B cell (primary cell): ENCODE results near the gene HRK. TPM values are rescaled to one million over a fixed set of nuclear protein-coding genes. Genes with fewer than 3 reads are reported as not detected.

ENCODE experiments used
- ATAC-seq: fragments of 200-7000 bp; cut with Tn5 transposase; one replicate; pipeline ENCODE4 v1.10.0; 2021; ENCODE audit warnings: low read depth, mild to moderate bottlenecking, moderate number of reproducible peaks, moderate library complexity
- CTCF ChIA-PET: fragments of 350-600 bp; sonication (Branson Sonifier 250); formaldehyde crosslinking; loops from one replicate; lab custom pipeline; 2021; ENCODE audit warnings: antibody characterized with exemption, inconsistent platforms; lab: Charles Lee
- POLR2A ChIA-PET: fragments of 350-600 bp; sonication (Branson Sonifier 250); formaldehyde crosslinking; loops from one replicate; lab custom pipeline; 2021; ENCODE audit warnings: antibody characterized with exemption; lab: Charles Lee
- DNase-seq: peaks from one replicate; pipeline ENCODE4 v3.0.0; 2013
- H2AFZ ChIP-seq: 2 replicates; pipeline ENCODE4 v1.6.1; 2012; ENCODE audit warnings: mild to moderate bottlenecking, low read depth, low read length; ENCODE audit not compliant: insufficient read depth, poor library complexity, severe bottlenecking
- H3K27ac ChIP-seq, 2 donors: 1 replicate in 1 of 2; 2 replicates in 1 of 2; pipeline ENCODE4 v1.5.1; 2012 to 2013; ENCODE audit warnings: low read length in 2 of 2, mild to moderate bottlenecking in 2 of 2, moderate library complexity in 1 of 2
- H3K27me3 ChIP-seq, 4 experiments: fragments of 200-600 bp in 1 of 4; sonication (generic) in 1 of 4; replicated peaks in 1 of 4; 1 replicate in 2 of 4; 2 replicates in 2 of 4; pipeline versions ENCODE4 v1.6.1 to v1.7.0; 2013 to 2016; ENCODE audit warnings: low read length in 3 of 4, mild to moderate bottlenecking in 2 of 4, mixed read lengths in 1 of 4, moderate library complexity in 1 of 4; ENCODE audit not compliant: insufficient read depth in 4 of 4, control insufficient read depth in 3 of 4; ENCODE audit errors: control extremely low read depth in 1 of 4
- H3K36me3 ChIP-seq, 2 experiments: replicated peaks in 1 of 2; 1 replicate in 1 of 2; 2 replicates in 1 of 2; pipeline versions ENCODE4 v1.6.1 to v1.7.1; 2013; ENCODE audit warnings: low read length in 1 of 2; ENCODE audit not compliant: insufficient read depth in 2 of 2, control insufficient read depth in 1 of 2; ENCODE audit errors: control extremely low read depth in 1 of 2, extremely low read depth in 1 of 2
- H3K4me1 ChIP-seq, 2 donors: fragments of 200-600 bp in 1 of 2; sonication (generic) in 1 of 2; 1 replicate in 1 of 2; 2 replicates in 1 of 2; pipeline versions ENCODE4 v1.5.1 to v1.6.1; 2013 to 2017; ENCODE audit warnings: low read length in 2 of 2; ENCODE audit not compliant: control insufficient read depth in 2 of 2, insufficient read depth in 2 of 2
- H3K4me2 ChIP-seq: replicated peaks from 2 replicates; pipeline ENCODE3; 2012; ENCODE audit warnings: mild to moderate bottlenecking, low read depth, low read length; ENCODE audit not compliant: poor library complexity, severe bottlenecking
- H3K4me3 ChIP-seq, 5 experiments: fragments of 200-600 bp in 1 of 5; sonication (generic) in 1 of 5; 1 replicate in 3 of 5; 2 replicates in 2 of 5; pipeline versions ENCODE4 v1.5.1 to v1.7.0; 2011 to 2016; ENCODE audit warnings: low read length in 4 of 5, mild to moderate bottlenecking in 4 of 5, low read depth in 2 of 5, control low read depth in 1 of 5, moderate library complexity in 1 of 5; ENCODE audit not compliant: insufficient read depth in 1 of 5; ENCODE audit errors: control extremely low read depth in 1 of 5, extremely low read depth in 1 of 5
- H3K79me2 ChIP-seq: fragments of 200-600 bp; sonication (generic); one replicate; pipeline ENCODE4 v1.6.0; 2016; ENCODE audit warnings: low read length; ENCODE audit not compliant: control insufficient read depth, insufficient read depth
- H3K9ac ChIP-seq: fragments of 200-600 bp; sonication (generic); 2 replicates; pipeline ENCODE4 v1.6.1; 2017; ENCODE audit warnings: mild to moderate bottlenecking, low read length, moderate library complexity
- H3K9me3 ChIP-seq, 3 donors: one replicate each; pipeline versions ENCODE4 v1.6.1 to v1.7.1; 2013; ENCODE audit warnings: low read length in 2 of 3; ENCODE audit not compliant: control insufficient read depth in 2 of 3, insufficient read depth in 1 of 3; ENCODE audit errors: control extremely low read depth in 1 of 3
- H4K20me1 ChIP-seq: 2 replicates; pipeline ENCODE4 v1.6.0; 2012; ENCODE audit warnings: mild to moderate bottlenecking, low read length; ENCODE audit not compliant: insufficient read depth, control insufficient read depth, poor library complexity, severe bottlenecking
- H3K27ac Mint-ChIP-seq: one replicate; pipeline ENCODE4 v1.8.0; 2021; ENCODE audit warnings: mixed read lengths
- H3K27me3 Mint-ChIP-seq: one replicate; pipeline ENCODE4 v1.8.0; 2021; ENCODE audit warnings: mixed read lengths
- H3K4me1 Mint-ChIP-seq: one replicate; pipeline ENCODE4 v1.8.0; 2021; ENCODE audit warnings: mixed read lengths
- H3K4me3 Mint-ChIP-seq: one replicate; pipeline ENCODE4 v1.8.0; 2021; ENCODE audit warnings: mixed read lengths
- H3K9me3 Mint-ChIP-seq: one replicate; pipeline ENCODE4 v1.8.0; 2022; ENCODE audit warnings: mixed read lengths; ENCODE audit not compliant: insufficient read depth
- CTCF ChIP-seq: fragments of 200-600 bp; IDR thresholded peaks from one replicate; pipeline ENCODE4 v1.8.0; 2022; ENCODE audit warnings: antibody characterized with exemption, mild to moderate bottlenecking
- EZH2 ChIP-seq: IDR thresholded peaks from 2 replicates; pipeline ENCODE4 v1.6.1; 2012; ENCODE audit warnings: borderline replicate concordance, low read depth, mild to moderate bottlenecking, moderate library complexity, low read length; ENCODE audit not compliant: insufficient read depth, poor library complexity, severe bottlenecking
- WGBS: methylation state at CpG from one replicate; pipeline ENCODE4 v1.1.5; 2013; ENCODE audit warnings: missing lambda C conversion rate; ENCODE audit not compliant: insufficient coverage; 5-methylcytosine and 5-hydroxymethylcytosine counted together
- intact Hi-C: fragments of 100-400 bp; cut with micrococcal nuclease; formaldehyde crosslinking; loops from one replicate; pipeline ENCODE4 v1.10.0; 2022
- polyA plus RNA-seq: library from polyadenylated mRNA; depleted of rRNA; stranded (reverse); fragments of >200 nt; gene quantifications from 2 replicates; pipeline ENCODE4 v1.2.3, GENCODE V29; 2012
- total RNA-seq, 2 donors: library from RNA; stranded (reverse); fragments of 120-200 nt in 1 of 2; gene quantifications; 1 replicate in 1 of 2; 2 replicates in 1 of 2; pipeline versions ENCODE4 v1.2.3 to v1.2.4, GENCODE V29; 2013 to 2022

HRK gene
- total and polyA plus RNA-seq, 2 donors (not counting 1 experiment from before 2014, with no cell fraction given): 1.8 to 45.1 TPM

GRCh38 chr12:116881877-116882507 is 751 bp upstream of the HRK start:
- H2AFZ ChIP-seq: peak overlapping the region; percentile 19
- peaks cover 5% of the 10 kb centered on the region for H3K79me2 ChIP-seq
- H3K36me3 ChIP-seq: no peaks in the 10 kb centered on the region
- peaks cover 44 to 50% of the 10 kb centered on the region in 2 donors for H3K4me1 ChIP-seq
- H3K27ac ChIP-seq: no peak overlapping the region
- POLR2A ChIA-PET: interaction anchor here (0.7 to 1.8 kb wide), 7 partner anchors 24 to 321 kb away, joined by 3 to 8 read pairs (median 4); partner anchors contain the start of gene RNFT2
- peak overlapping the region; percentile 41 for H3K27ac Mint-ChIP-seq
- H3K9me3 ChIP-seq: peaks cover 0 to 4% (median 0%) of the 10 kb centered on the region in 3 donors
- CTCF ChIA-PET: interaction anchor here (0.7 to 6.3 kb wide), 34 partner anchors 9 to 884 kb away, joined by 3 to 69 read pairs (median 5); partner anchors contain the start of genes RNFT2 and SPRING1
- peak overlapping the region; percentile 37 for H3K9ac ChIP-seq
- no peak for TF ChIP-seq EZH2
- TF ChIP-seq CTCF: no peak
- H3K4me2 ChIP-seq: peak overlapping the region; percentile 92
- H3K27me3 Mint-ChIP-seq: peaks cover 30% of the 10 kb centered on the region
- no peaks in the 10 kb centered on the region for H3K9me3 Mint-ChIP-seq
- no peak for ATAC-seq
- peak overlapping the region; percentile 84 for H3K4me3 Mint-ChIP-seq
- no peaks in the 10 kb centered on the region for H4K20me1 ChIP-seq
- peak; percentile 20 for DNase-seq
- H3K4me3 ChIP-seq: peak overlapping the region; percentile 17 to 68 (median 41)
- peaks cover 49% of the 10 kb centered on the region for H3K4me1 Mint-ChIP-seq
- peaks cover 0 to 45% (median 18%) of the 10 kb centered on the region in 4 experiments for H3K27me3 ChIP-seq
- intact Hi-C loops: loop anchor here (1.0 to 5.0 kb wide), 5 partner anchors 21 to 179 kb away; no protein-coding TSS in a partner anchor
- 8% methylated on average over 28 of the region's 29 CpGs for WGBS
